Activated naive CD4-positive, alpha-beta T cell treated with Interleukin-2 at 50 U/mL for 16 hours (primary cell): ENCODE data around the gene TM4SF1.

ENCODE experiments used
- DNase-seq: peaks from one replicate; pipeline ENCODE4 v3.0.0-alpha.2; 2020

TM4SF1 gene

DNA sequence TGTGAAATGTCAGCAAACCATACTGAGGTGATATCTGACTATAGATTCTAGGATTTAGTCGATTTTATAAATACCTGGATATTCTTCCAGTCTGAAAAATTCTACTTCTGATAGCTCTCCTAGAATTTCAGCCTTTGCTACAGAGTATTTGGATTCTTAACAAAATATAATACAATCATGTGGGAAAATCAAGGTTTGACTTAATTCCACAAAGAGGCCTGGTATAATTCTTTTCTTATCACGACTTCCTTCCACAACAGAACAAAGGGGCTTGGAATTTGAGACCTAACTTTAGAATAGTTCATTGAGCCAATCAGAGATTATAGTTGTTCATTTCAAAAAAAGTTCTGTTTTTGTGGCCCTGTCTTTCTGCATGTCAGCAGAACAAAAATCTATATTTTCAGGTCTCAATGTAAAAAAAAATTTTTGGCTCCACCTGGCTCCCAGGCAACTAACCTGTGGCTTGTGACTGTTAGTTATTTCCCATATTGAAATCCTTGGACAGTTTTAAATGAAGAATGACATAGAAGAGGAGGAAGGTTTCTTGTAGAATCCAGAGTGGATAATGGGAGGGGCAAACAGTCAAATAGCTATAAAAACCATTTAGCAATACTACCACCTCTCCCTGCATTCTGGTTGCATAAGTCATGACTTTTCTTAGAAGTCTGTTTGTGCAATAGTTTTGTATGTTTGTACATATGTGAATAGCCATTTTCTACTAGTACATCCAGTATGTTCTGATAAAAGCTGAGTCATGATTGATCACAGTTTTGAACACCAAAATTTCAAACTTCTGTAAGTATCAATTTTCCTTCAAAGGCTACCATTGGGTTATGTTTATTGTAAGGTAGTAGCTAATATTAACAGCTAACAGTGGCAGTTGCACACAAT, 4.0 kb downstream of the TM4SF1 start:
- no peak for DNase-seq

DNA sequence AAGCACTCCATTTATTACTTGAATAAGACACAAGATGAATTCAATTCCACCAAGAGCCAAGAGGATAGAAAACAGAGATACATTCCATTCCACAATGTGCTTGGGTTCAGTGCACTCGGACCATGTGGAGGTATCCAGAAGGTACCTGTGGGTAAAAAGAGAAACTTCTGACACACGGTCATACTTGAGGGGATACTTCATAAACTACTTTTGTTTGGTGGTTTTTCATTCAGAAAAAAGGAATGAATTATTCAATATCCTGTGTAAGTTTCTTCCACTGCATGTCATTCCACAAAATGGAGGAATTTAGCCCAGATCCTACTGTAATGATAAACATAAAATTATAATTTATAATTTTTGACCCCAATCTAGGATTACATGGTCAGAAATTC, 5.7 kb downstream of the TM4SF1 start:
- no peak for DNase-seq

DNA sequence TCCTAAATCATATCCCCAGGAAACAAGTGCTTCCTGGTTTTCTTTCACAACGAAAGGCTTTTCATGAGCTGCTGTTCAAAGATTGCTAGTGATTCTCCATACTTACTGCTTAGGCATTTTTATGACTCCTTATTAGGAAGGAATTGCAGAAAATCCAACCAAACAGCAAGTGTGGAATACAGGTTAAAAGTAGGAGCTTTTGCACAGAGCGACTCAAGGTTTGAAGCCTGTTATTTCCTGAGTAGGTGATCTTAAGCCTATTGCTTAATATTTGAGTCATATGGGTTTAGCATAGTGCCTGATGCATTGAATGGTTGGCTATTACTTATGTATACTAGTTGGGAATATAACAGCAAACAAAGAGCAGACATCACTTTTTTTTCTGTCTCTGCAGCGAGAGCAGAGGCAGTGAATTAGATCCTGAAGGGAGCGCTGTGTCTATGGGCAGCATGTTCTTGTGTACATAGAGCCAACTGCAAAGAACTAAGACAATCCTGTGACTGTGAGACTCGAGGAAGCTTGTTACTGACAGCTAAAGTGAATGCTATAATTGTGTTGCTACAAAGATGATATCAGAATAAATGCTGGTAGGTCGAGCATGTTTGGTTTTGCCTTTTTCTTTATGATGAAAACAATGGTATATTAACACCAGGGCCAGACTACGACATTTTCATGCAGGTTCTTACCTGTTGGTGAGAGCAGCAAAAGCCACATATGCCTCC, 6.3 kb downstream of the TM4SF1 start:
- no peak for DNase-seq

DNA sequence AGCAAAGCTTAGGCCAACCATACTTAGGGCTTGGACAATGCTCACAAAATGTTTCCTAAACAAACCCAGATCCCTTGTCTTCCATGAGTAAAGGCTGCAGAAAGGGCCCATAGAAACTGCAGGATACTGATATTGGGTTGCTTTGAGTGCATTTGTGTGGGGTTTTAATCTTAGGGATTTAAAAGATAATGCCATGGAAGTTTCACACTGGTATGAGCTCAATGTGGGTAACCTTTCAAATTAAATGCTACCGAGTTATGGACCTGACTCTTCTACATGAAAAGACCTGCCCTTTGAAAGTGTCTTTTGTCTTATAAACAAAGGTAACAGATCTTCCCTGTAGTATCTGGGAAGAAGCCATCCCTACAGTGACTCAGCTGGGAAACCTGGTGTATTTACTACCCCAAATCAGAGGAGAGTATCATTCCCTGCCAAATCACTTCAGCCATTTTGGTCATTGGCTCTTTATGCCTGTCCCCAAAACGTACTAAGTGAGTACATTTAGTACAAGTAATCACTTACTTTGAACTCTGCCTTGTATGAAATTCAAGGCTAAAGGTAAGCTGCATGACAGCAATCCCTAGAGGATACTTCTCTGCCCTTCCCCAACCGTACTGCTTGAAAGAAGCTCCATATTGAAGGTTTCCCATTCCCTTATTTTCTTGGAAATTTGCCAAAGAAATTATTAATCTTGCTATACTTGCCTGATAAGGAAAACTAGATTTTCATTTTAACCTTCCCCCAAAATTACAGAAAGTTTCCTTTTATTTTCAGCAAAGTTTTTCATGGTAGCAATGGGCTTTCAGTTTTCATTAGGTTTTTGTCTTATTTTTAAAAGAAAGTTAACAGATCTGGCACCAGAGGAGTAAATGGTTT, 7.2 kb downstream of the TM4SF1 start:
- DNase-seq = no peak

DNA sequence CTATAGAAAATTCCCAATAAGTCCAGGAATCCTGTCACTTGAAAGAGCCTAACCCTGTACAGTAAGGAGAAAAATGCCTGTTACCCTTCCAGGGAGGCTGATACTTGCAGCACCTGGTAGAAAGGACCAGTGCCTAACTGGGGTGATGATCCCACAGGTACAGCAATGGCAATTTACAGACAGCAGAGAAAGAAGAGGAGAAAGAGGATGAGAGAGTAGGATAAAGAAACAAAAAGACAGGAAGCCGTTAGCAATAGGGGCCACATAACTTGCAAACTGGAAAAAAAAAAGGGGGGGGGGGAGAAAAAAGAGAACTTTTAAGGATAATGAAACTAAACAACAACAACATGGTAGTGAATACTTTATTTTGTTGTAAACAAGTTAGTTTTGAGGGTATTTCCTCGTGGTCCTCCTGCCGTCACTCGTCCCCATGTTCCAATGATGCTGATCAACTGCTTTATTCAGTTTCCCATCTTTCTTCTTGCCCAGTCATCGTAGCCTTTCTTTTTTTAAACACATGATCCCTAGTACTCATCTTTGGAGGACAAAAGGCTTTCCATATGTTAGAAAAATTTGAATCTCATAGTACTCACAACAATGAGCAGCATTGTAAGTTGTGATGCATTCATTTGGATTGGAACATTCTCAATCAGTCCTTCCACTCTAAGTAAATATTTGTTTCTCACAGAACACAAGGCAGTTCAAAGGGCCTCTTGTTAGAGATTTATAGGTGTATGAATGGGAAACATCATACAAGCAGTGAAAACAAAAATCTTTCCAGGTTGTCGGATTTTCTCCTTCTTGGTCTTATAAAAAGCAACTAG, 8.6 kb downstream of the TM4SF1 start:
- no peak for DNase-seq

DNA sequence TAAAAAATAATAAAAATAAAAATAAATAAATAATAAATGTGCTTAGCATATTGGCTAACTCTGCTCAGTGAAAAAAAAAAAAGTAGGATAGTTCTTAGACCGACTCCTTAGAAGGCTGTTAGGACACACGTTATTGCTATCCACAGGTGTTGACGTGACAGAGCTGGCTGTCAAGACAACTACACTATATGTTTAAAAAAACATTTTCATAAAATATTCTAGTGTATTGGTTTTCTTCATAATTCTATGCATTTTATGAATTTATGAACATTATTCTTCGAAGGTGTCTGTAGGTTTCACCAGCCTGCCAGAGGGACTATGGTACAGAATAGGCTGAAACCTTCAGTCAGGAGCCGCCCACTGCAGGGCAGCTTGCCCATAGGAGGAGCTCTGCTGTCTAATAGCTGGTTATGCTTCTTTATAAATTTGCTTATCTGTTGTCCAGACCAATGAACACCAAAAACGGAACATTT, 9.2 kb downstream of the TM4SF1 start:
- DNase-seq = no peak

DNA sequence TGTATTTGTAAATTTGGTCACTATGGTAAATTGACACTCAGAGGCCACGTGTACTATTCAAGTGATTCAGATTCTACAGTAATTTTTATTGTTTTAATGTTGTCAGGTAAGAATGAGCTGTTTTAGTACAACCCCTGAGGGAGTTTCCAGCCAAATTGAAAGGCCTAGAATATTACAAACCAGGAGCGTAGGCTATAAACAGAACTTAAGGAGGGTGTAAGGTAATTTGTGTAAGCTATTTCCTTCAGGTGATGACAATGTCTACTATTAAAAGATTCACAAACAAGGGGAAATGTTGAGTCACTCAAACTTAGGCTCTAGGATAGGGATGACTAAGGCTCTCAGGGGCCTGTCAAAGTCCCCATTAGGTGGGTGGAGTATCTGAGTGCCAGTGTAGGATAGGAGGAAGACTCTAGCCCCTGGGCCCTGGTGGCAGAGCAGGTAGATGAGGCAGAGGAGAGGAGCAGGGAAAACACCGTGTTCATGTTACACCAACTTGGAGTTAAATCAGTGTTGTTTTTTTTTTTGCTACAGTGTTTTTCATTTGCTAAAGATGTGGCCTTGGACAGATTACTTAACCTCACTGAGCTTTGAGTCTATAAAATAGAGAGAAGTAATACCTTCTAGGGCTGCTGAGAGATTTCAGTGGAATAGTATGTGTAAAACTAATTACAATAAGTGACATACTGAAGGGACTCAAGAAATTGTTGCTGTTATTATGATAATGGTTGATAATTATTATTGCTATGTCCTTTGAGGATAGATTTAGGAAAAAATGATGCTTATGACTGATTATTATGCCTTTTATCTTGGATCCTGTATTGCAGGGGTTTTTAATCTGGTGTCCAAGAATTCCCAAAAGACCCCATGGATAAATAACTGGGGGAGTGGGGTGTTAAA, 10.3 kb downstream of the TM4SF1 start:
- DNase-seq = peak; percentile 9

DNA sequence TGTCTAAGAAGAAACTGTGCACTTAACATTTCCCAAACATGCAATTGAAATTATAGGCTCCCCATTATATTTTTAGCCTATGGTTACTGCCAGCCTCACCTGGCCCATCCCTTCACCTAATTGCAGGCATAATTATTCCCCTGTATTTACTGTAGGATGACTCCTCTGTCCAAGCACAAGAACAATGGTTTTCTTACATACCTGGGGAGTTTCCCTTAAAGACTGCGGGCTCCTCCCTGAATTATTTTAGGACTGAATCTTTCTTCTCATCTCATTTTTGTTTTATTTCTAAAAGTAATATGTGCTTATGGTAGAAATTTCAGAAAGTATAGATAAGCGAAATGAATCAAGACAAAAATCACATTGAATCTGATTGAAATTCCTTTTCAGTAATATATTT, 11.4 kb downstream of the TM4SF1 start:
- DNase-seq = no peak

DNA sequence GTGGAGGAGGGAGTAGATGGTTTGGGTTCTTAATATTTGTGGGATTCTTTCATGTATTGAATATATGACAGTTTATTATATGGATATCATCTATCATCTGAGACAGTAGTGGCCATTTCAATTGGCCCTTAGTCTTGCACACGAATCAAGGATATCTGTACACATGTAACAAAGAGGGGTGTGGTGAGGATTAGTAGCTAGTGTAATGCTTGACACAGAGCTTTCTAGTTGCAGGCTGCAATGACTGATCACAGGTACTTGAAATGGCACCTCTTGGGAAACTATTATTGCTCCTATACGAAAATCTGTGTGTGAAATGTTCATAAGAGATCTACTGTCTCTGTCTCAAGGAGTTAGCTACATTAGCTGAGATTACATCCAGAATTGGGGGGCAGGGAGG, 12.8 kb downstream of the TM4SF1 start:
- DNase-seq = no peak

DNA sequence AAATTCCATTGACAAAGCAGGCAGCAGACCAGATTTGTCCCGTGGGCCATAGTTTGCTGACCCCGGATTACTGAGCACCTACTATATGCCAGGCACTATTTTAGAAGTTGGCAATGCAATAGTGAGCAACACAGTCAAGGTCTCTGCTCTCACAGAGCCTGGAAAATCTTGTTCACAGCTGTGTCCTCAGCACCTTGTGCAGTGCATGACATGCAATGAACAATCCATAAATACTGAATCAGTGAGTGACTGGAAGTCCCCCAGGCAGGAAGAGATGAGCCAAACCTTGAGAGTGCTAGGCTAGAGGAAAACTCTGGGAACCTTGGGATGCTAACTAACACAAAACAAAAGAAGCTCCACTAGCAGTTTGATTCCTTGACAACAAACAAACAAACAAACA, 14.4 kb downstream of the TM4SF1 start:
- DNase-seq = no peak

DNA sequence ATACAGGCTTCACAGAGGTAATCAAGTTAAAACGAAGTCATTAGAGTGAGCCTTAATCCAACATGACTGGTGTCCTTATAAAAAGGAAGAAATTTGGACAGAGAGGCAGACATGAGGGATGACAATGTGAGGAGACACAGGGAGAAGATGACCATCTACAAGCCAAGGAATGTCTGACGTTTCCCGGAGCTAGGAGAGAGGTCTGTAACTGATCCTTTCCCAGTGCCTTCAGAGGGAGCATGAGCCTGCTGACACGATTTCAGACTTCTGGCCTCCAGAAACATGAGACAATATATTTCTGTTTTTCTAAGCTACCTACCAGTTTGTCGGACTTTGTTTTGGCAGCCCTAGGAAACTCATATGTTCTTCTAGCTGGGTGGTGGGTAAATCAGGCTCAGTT, 15.1 kb downstream of the TM4SF1 start:
- no peak for DNase-seq

DNA sequence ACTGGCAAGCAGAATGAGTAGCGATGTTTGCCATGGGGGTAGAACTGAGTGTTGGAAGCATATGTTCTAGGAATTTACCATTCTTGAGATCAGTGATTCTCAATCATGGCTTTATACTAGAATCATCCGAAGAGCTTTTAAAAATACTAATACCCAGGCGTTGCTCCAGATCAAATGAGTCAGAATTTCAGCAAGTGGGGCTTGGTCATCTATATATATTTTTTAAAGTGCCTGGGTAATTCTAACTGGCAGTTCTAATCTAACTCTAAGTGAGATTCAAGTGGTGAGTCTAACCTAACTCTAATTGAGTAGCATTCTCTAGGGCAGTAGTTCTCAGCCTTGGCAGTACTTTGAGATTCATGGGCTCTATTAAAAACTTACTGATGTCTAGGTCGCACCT, 20.8 kb downstream of the TM4SF1 start:
- DNase-seq = no peak

DNA sequence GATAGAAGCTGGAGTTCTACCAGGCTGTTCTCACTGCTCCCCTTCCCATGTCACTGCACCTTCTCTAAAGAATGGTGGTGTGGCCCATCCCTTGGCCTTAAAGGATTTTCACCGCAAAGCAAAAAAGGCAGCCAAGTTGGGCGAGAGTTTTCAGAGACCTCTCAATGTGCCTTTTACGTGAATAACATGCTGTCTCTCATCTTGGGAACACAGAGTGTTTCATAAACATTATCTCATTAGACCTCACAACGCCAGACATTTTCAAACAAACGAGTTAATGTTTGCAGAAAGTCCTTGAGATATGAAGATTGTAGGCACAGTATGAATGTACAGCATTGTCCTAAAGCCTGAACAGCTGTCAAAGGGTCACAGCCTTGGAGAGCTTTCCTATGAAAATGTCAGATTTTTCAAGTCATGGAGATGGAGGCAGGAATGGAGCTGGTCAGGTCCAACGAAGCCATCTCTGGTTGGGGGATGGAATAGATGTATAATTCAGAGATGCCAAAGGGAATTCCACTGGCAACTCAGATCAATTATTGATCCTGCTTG, 21.3 kb downstream of the TM4SF1 start:
- DNase-seq = no peak

DNA sequence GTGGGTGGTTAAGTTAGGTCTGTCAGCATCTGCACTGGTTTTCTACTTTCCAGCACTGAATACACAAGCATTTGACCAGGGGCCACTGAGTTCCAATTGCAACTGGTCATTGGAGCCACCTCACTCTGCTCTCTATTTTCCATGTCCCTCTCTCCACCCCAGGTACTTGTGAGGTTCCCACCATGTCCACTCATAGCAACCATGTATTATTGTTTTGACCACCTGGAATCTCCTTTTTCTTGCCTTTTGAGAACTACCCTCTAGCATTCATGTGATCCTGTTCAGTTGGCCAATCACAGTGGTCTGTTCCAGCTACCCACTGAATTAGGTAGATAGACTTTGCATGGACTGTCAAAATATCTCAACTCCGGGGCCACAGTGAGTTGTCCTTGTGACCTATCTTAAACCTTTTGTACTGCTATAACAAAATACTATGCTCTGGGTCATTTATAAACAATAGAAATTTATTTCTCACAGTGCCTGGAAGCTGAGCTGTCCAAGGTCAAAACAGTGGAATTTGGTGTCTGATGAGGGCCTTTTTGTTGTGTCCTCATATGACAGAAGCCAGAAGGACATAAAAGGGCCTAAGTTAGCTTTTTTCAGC, 23.8 kb downstream of the TM4SF1 start:
- DNase-seq = no peak

DNA sequence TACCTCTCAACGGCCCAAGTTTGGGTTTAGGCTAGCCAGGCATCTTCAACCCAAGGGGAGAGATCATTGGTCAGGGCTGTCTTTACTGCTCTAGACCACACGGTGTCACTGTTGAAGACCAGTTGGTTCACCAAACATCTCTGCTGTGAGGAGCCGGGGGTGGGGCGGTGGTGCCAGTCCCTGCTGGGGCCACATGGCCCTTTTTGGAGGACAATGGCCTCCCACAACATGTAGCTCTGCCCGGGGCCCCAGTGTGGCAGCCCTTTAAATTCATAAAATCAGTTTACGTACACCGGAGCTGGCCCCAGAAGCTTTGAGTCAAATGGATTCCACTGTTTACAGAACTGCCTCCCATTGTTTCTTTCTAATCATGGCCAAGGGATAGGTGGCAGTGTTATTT, 24.9 kb downstream of the TM4SF1 start:
- peak; percentile 14 for DNase-seq

DNA sequence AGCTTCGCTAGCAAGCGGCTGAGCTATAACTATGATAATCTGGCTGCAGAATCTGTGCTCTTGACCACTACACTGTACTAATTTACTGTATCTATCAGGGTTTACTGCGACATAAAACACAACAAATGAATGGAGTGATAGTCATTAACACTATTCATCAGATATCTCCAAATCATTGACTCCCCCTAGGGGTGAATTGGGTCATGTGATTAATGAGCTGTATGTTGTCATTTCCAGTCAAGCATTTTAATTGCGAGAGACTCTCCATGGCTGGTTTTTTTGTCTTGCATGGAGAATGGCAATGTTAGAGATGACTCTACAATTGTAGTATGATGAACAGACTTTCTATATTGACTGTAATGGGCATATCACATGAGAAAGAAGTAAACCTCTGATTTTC, 33.5 kb downstream of the TM4SF1 start:
- DNase-seq = no peak

DNA sequence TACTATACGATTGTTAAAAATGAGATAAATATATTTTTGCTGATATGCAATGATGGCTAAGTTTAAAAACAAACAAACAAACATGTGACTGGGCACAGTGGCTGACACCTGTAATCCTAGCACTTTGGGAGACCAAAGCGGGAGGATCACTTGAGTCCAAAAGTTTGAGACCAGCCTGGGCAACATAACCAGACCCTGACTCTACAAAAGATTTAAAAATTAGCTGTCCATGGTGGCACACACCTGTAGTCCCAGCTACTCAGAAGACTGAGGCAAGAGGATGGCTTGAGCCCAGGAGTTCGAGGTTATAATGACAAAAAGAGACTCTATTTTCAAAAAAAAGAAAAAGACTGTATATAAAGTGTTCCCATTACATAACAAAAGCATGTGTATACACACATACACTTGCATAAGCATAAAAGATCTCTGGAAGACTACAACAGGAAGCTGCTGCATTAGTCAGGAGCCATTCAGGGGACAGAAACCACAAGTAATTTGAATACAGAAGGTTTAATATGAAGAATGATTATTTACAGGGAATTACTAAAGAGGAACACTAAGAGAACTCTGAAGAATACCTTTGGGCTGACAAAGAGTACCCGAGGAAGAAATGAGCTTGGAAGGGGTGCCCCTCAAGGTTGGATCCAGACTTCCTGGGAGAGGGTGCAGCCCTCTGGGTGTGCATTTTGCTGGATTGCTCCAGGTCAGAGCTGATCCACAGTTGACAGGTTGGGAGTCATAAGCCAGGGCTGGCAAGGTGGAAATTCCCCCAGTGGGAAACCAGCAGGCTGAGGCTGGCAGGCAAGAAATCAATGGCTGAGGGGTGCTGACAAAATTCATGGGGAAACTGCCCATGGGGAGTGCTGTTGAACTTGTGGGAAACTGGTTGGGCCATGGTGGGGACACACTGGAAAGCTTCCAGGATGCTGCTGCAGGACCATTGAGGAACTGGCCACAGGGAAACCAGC, 34.8 kb downstream of the TM4SF1 start:
- no peak for DNase-seq

DNA sequence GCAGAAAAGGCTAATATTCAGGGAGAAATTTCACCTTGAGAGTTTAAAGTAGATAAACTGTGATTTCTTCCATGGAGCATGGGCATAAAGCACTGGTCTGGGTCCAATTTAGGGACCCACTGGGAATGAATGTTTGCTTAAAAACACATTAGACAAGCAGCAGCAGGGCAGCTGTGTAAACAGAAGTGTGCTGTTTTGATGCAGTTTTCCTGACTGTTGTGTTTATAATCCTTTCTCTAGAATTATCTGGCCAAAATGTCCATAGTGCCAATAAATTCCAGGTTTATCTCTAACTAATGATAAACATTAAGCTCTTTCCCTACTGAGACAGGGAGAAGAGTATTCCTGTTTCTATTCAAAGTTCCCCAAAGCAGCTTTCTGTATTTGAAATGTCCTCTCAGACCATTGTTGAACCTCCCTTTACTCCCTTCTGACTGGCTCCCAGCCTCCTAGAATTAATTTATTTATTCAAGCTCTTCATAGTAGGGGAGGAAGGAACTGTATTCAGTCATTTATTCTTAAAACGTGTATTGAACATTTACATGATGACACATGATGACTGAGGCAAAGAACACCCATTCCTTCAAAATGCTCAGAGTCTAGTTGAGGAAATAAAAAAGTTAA, 37.0 kb downstream of the TM4SF1 start:
- DNase-seq = no peak

DNA sequence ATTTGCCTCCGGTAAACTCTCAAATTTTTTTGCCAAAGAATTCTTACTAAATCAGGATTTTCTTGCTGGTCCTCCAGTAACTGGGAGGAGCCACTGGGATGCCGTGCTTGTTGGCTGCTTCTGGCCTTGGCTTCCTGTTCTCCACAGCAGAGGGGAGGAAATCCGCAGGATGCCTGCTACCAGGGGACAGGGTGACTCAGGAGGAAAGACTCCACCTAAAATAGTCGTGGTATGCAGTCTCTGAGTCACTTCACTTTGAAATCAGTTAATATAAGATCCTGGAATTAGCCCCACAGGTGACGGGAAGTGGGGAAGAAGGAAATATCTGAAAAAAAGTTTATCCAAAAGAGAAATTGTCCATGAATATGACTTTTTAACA, 37.5 kb downstream of the TM4SF1 start:
- no peak for DNase-seq
